HepG2 (cell line): Measurements from ENCODE around the gene CACNB4. TPM values are rescaled to one million over a fixed set of nuclear protein-coding genes. Genes with fewer than 3 reads are reported as not detected.
"Not testable (repeated sequence)": the region's sequence is repeated elsewhere in the genome, so short reads cannot be mapped to it uniquely, and the experiment has no call there.

Source experiments
- ATAC-seq: fragments of 200-7000 bp; cut with Tn5 transposase; 3 replicates; pipeline ENCODE4 v1.9.1; 2020; ENCODE audit warnings: mild to moderate bottlenecking, moderate library complexity
- BruUV-seq: library from RNA; stranded (reverse); fragments of 400-500 nt; replicated peaks from 2 replicates; lab custom pipeline; 2021; lab: Mats Ljungman, UMichigan
- CTCF ChIA-PET: fragments of 300-600 bp; formaldehyde crosslinking; extraction: SDS; loops from one replicate; lab custom pipeline; 2021; ENCODE audit warnings: low total read pairs, inconsistent platforms, low intra/inter-chr PET ratio; lab: Yijun Ruan, JAX
- POLR2A ChIA-PET: fragments of 350-600 bp; sonication (Branson Sonifier 250); formaldehyde crosslinking; loops from one replicate; lab custom pipeline; 2020; ENCODE audit warnings: antibody characterized with exemption, inconsistent platforms; lab: Yijun Ruan, JAX
- DNase-seq: peaks from one replicate; pipeline ENCODE4 v3.0.0-alpha.2; 2015; ENCODE audit warnings: low spot score
- FAIRE-seq: peaks from 3 replicates; lab custom pipeline; 2011; peaks lifted over from hg19 to GRCh38; lab: Jason Lieb, UNC
- H2AFZ ChIP-seq: one replicate; pipeline ENCODE4 v1.6.1; 2011; ENCODE audit warnings: low read length, inconsistent platforms
- H3K27ac ChIP-seq: fragments of 300-600 bp; 3 replicates; pipeline ENCODE4 v1.8.0; 2011; ENCODE audit warnings: mixed run types, mild to moderate bottlenecking, mixed read lengths, low read length, inconsistent platforms; ENCODE audit not compliant: insufficient read depth; ENCODE audit errors: extremely low read length
- H3K27me3 ChIP-seq, 2 experiments: fragments of 200-600 bp in 1 of 2; 2 replicates in 1 of 2; 3 replicates in 1 of 2; pipeline versions ENCODE4 v1.6.0 to v1.8.0; 2011; ENCODE audit warnings: low read length in 2 of 2, mild to moderate bottlenecking in 2 of 2, moderate library complexity in 2 of 2, inconsistent platforms in 1 of 2; ENCODE audit not compliant: insufficient read depth in 2 of 2, control insufficient read depth in 1 of 2
- H3K36me3 ChIP-seq, 2 experiments: fragments of 200-600 bp in 1 of 2; replicated peaks in 1 of 2; 2 replicates in 1 of 2; 3 replicates in 1 of 2; pipeline versions ENCODE4 v1.5.1 to v1.8.0; 2011; ENCODE audit warnings: low read length in 2 of 2, inconsistent platforms in 1 of 2; ENCODE audit not compliant: insufficient read depth in 2 of 2, control insufficient read depth in 1 of 2
- H3K4me1 ChIP-seq: 2 replicates; pipeline ENCODE4 v1.5.1; 2012; ENCODE audit warnings: low read length, inconsistent platforms; ENCODE audit not compliant: insufficient read depth
- H3K4me2 ChIP-seq: 2 replicates; pipeline ENCODE4 v1.6.0; 2011; ENCODE audit warnings: low read depth, low read length, inconsistent platforms
- H3K4me3 ChIP-seq, 3 experiments: fragments of 200-600 bp in 1 of 3; sonication (generic), shearing (Covaris generic) in 1 of 3; replicated peaks in 1 of 3; 2 replicates each; pipeline ENCODE4 v1.5.1; 2011 to 2016; ENCODE audit warnings: low read length in 3 of 3, inconsistent platforms in 2 of 3, low read depth in 2 of 3, mild to moderate bottlenecking in 2 of 3, control low read depth in 1 of 3, mixed read lengths in 1 of 3; ENCODE audit not compliant: insufficient read depth in 1 of 3
- H3K79me2 ChIP-seq: one replicate; pipeline ENCODE4 v1.6.1; 2011; ENCODE audit warnings: low read length, inconsistent platforms; ENCODE audit not compliant: insufficient read depth
- H3K9ac ChIP-seq: 2 replicates; pipeline ENCODE4 v1.6.0; 2011; ENCODE audit warnings: mild to moderate bottlenecking, low read depth, low read length, inconsistent platforms; ENCODE audit not compliant: insufficient read depth
- H3K9me3 ChIP-seq: 2 replicates; pipeline ENCODE4 v1.5.1; 2012; ENCODE audit warnings: mild to moderate bottlenecking, low read length
- H4K20me1 ChIP-seq: 2 replicates; pipeline ENCODE4 v1.6.0; 2011; ENCODE audit warnings: inconsistent platforms, mild to moderate bottlenecking, low read length, moderate library complexity; ENCODE audit not compliant: insufficient read depth
- CEBPB ChIP-seq: IDR thresholded peaks from 2 replicates; pipeline ENCODE4 v1.6.1; 2011; ENCODE audit warnings: low read depth, low read length, improper control_type of control experiment, borderline replicate concordance
- FOSL2 ChIP-seq: sonication (generic); formaldehyde crosslinking; IDR thresholded peaks from 2 replicates; pipeline ENCODE4 v1.4.0; 2020; ENCODE audit warnings: missing genetic modification reagents
- SNRNP70 ChIP-seq: fragments of 200-400 bp; formaldehyde crosslinking; IDR thresholded peaks from 2 replicates; pipeline ENCODE4 v1.6.1; 2017; ENCODE audit warnings: mild to moderate bottlenecking, low read depth, low read length, moderate library complexity
- WGBS: methylation state at CpG from one replicate; pipeline ENCODE4 v1.1.6; 2017; ENCODE audit warnings: low lambda C conversion rate; 5-methylcytosine and 5-hydroxymethylcytosine counted together
- in situ Hi-C: cut with HindIII; loops from 2 replicates; pipeline ENCODE4 v1.10.0; 2017; ENCODE audit warnings: low pct_unique_long_range_greater_than_20kb; ENCODE audit not compliant: extremely low pct_ligation_motif_present
- intact Hi-C: fragments of 100-400 bp; cut with micrococcal nuclease; formaldehyde crosslinking; loops from one replicate; pipeline ENCODE4 v1.10.0; 2022; ENCODE audit not compliant: unreplicated experiment
- polyA plus RNA-seq, 8 experiments: library from polyadenylated mRNA; depleted of rRNA in 3 of 8; stranded (reverse) in 7 of 8; unstranded in 1 of 8; fragments of >200 nt; fragmentation: Illumina TruSeq in 4 of 8; extraction: Trizol in 4 of 8; gene quantifications; 2 replicates each; pipeline versions ENCODE4 v1.2.1 to v1.2.3, GENCODE V29; 2011 to 2016; ENCODE audit warnings: low read depth in 4 of 8, missing spikeins in 1 of 8, mixed read lengths in 1 of 8; ENCODE audit not compliant: insufficient read depth in 1 of 8
- total RNA-seq, 5 experiments: library from RNA; depleted of rRNA; stranded (reverse); fragments of >200 nt; fragmentation: Illumina TruSeq; extraction: Trizol; gene quantifications; 2 replicates each; pipeline ENCODE4 v1.2.3, GENCODE V29; 2016; ENCODE audit warnings: low read depth in 1 of 5

CACNB4 gene
- total and polyA plus RNA-seq, 2 of the 13 experiments (the other 11 are each of a cell fraction or from before 2014, with no cell fraction given), result 5.1 to 14.3 TPM

GRCh38 chr2:151795646-151796240 lies 303.1 kb downstream of the CACNB4 start:
- Histone ChIP-seq H3K4me2 (no peak overlapping the region), H3K36me3 (peaks cover 2 to 10% of the 10 kb centered on the region in 2 experiments; a peak in 2 of 5 replicates), H3K4me3 (no peak overlapping the region), H3K9me3 (no peaks in the 10 kb centered on the region), H3K4me1 (no peaks in the 10 kb centered on the region), H4K20me1 (no peaks in the 10 kb centered on the region; the same call in 1 of the 2 replicates), H3K27me3 (no peaks in the 10 kb centered on the region), H3K79me2 (no peaks in the 10 kb centered on the region), H3K27ac (no peak overlapping the region), H3K9ac (no peak overlapping the region), H2AFZ (no peak overlapping the region)
- FAIRE-seq, result no peak
- no peak for DNase-seq
- in situ Hi-C loops (no loop called here), intact Hi-C loops (loop anchor here (2.0 kb wide), 1 partner anchor 35 kb away; no protein-coding TSS in a partner anchor)
- ChIA-PET POLR2A (no interaction called here), CTCF (no interaction called here)
- no peak for ATAC-seq
- 80% methylated on average over 4 of the region's 4 CpGs for WGBS
- BruUV-seq, result no TSS peak
- no peak for TF ChIP-seq SNRNP70
- peak; percentile 79 for TF ChIP-seq CEBPB

GRCh38 chr2:151794422-151794821 lies 304.4 kb downstream of the CACNB4 start:
- H3K9me3 ChIP-seq, H3K9ac ChIP-seq, ATAC-seq, H3K4me1 ChIP-seq, in situ Hi-C loops, H3K79me2 ChIP-seq: not testable (repeated sequence)
- intact Hi-C loops, result loop anchor here (5.0 kb wide), 1 partner anchor 157 kb away; no protein-coding TSS in a partner anchor
- 96% methylated on average over 6 of the region's 6 CpGs for WGBS
- TF ChIP-seq FOSL2 (CRISPR knock-in tag), result 0 out of 2 replicates have a peak, but pooled peaks have one; percentile 12
- TF ChIP-seq, all 625 proteins: peak for 1; not testable (repeated sequence) for 624
- H3K27me3 ChIP-seq, H4K20me1 ChIP-seq, H3K36me3 ChIP-seq, H2AFZ ChIP-seq, H3K4me3 ChIP-seq, CTCF ChIA-PET, FAIRE-seq, H3K4me2 ChIP-seq, H3K27ac ChIP-seq, DNase-seq, BruUV-seq: not testable (repeated sequence)
- POLR2A ChIA-PET, result interaction anchor here (1.9 kb wide), 1 partner anchor 34 kb away, joined by 4 read pairs; the partner anchor contains the start of gene ARL5A
